GM18868 (cell line): Measurements from ENCODE around the gene CBX7.
"Not testable (repeated sequence)": the region's sequence is repeated elsewhere in the genome, so short reads cannot be mapped to it uniquely, and the experiment has no call there.

Source experiments
- ATAC-seq: cut with Tn5 transposase; IDR thresholded peaks from one replicate; pipeline ENCODE4 v1.9.1; 2021; ENCODE audit warnings: mild to moderate bottlenecking, moderate library complexity; ENCODE audit not compliant: unreplicated experiment

The CBX7 gene

DNA sequence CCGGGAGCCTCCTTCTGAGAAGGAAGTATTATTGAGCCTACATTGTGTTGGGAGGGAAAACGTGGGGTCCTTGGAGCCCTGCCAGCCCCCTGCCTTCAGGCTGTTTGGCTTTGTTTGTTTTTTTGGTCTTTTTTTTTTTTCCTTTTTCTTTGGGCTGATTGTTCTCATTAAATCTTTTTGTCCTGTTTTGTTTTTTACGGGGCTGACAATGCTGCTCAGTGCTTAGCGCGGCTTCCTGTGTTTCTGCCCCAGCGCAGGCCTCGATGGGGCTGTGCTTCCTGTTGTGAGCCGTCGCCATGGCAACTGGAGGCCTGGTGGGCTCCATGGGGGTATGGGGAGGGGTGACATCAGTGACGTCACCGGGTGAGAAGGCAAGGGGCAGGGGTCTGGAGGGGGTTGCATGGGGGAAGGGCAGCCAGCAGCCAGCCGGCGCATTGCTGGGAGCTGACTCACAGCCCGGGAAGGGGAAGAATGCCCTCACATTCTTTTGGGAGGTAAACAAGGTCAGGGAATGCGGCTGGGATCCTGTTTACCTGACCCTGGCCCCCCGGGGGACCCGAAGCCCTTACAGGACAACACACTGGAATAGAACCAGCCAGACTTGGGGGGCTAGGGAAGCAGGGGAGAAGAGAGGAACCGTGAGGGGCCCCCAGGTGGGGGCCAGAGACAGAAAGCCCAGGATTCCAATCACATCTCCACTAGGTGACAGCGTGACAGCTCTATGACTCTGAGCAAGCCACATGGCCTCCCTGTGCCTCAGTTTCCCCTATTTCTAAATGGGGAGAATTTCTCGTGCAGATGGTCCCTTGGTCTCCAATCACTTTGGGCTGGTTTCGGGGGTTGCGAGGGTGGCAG lies 22.2 kb upstream of the CBX7 start:
- ATAC-seq = no peak

DNA sequence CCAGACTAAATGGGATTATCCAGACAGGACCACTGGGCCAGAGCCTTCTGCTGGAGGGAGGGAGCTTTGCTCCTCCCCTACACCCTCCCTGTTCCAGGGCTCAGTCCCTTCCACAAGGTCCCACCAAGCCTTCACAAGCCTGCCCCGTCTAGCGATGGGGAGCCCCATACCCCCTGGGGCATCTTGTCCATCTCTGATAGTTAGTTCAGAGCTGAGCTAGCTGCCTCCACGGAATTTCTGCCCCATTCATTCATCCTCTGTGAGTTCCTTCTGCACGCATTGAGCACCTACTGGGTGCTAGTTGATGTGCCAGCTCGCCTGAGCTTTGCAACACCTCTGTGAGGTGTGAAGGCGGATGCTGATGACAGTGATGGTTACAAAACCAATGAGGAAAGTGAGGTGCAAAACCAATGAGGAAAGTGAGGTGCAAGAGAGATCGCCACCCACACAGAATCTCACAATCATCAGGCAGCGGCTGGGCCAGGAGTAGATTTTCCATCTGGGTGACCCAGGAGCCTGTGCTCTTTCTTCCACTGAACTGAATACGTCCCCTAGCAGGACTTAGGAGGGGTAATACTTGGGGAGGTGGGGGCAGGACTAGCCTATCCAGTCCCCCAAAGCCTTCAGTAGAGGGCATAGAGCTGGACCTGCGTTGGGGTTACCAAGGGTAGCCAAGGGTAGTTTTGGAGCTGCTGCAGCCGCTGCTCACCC lies 21.5 kb upstream of the CBX7 start:
- ATAC-seq = no peak

DNA sequence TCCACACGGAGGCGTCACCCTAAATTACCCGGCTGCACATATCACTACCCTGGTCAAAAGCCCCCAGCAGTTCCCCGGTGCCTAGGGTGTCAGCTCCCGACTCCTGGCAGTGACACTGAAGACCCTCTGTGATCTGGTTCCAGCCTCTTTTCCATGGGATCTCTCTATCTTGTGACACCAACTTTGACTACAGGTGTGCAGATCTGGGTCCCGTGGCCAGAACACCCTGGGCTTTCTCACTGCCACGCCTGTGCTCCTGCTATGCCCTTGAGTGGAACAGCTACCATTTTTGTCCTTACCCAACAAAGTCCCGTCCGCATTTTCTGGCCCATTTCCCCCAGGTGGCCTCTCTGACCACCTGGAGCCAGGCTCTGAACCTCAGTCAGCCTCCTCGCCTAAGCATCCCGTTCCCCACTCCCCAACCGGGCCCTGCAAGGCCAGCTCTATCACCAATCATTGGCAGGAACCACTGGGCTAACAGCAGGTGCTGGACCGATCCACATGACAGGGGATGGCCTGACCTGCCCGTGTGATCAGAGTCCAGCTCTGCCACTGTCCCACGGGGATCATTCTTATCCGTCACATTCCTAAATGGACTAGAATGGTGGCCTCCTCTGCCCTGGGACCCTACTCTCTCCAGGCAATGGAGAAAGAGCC lies 20.7 kb upstream of the CBX7 start:
- ATAC-seq = no peak

DNA sequence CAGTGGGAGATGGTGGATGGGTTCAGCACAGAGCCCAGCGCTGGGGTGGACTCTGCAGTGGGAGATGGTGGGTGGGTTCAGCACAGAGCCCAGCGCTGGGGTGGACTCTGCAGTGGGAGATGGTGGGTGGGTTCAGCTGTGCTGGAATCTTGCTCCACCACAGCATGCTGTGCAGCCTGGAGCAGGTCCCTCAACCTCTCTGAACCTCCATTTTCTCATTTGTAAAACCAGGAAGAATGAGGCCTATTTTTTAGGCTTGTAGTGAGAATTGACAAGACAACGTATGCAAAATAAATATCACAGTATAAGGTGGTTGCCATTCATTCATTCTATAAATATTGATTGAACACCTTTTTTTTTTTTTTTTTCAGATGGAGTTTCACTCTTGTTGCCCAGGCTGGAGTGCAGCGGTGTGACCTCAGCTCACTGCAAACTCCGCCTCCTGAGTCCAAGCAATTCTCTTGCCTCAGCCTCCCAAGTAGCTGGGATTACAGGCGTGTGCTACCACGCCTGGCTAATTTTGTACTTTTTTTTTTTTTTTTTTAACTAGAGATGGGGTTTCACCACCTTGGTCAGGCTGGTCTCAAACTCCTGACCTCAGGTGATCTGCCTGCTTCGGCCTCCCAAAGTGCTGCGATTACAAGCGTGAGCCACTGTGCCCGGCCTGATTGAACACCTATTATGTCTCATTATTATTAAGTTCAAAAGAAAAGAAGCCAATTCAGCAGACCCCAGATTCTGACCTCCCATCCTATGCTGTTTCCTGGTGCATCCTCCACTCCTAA lies 20.0 kb upstream of the CBX7 start:
- not testable (repeated sequence) for ATAC-seq

DNA sequence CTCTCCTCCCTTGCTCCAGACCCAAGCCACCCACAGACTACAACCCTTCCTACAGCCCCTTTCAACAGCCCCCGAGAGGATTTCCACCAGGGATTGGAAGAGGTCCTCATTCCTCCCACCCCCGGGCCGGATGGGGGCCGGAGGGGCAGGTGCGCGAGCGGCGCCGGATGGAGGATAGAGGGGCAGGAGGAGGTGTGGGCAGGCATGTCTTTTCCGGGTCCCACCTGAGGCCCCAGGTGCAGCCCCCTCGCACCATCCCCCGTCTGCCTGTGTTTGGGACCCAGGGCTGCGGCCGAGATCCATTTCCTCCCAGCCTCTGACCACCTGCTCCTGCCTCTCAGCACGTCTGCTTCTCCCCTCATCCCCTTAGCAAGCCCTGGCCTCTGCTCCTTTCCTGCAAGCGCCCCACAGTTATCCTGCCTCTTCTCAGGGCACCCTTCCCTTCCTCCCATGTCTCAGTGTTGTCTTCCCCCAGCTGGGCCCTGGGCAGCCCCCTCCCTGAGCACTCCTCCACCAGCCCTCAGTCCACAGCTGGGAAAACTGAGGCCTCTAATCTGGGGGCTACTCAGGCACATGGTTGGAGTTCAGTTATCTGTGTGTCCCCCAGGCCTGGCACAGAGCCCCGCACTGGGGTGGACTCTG lies 19.3 kb upstream of the CBX7 start:
- no peak for ATAC-seq

DNA sequence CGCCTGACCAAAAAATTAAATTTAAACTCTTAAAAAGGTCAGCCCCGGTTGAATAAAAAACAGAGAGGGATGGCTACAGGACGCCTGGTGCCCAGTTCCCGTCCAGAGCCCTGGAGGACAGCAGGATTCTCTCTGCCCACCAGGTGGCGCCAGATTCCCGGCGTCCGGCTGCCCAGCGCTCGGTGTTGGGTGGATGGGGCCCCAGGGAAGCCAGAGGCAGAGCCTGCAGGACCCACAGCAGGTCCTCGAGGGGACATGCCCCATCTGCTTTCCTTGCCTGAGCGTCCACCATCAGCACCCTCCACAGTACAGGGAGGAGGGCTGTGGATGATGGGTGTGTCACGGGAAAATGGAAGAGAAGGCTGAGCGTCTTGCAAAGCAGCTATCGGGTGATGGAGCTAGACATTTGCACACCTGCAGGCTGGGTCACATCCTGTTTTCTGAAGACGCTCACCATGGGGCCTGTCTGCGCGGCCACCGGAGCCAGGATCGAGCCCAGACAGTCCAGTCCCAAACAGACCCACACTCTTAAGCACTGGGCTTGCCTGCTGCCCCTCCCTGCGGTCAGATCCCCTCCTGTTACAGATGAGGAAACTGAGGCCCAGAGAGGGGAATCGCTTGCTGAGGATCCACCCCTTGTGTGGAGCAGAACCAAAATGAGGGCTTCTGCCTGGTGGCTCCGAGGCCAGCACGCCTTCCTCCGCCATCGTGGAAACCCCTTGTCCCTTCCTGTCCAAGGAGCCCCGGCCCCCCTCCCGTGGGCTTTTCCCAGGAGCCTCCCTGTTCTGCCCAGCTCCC lies 18.5 kb upstream of the CBX7 start:
- no peak for ATAC-seq

DNA sequence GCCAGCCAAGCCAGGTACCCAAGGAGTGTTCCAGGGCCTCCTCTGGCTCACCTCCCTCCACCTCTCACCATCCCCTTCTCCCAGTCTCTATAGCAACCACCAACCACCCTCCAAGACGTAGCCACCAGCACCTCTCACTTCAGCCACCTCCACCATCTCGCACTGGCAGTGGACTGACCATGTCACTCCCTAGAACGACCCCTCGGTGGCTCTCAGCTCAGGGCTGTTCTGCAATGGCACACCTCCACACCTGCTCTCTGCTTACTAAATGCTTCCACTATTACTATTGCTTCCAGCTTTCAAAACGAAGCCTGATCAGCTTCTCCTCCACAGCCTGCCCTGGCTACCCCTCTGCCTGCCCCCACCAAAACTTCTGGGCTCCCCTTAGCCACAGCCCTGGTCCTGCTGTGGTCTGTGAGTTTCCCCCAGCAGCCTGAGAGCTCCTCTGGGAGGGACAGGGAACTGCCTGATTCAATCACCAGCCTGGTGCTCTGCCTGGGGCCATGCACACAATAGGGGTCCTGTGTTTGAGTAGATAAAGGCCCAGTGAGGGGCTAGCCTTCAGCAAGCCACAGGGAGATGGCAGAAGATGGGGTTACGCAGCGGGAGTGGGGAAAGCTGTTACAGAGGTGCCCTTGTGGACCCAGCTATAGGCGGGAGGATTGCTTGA lies 17.5 kb upstream of the CBX7 start:
- ATAC-seq = no peak

DNA sequence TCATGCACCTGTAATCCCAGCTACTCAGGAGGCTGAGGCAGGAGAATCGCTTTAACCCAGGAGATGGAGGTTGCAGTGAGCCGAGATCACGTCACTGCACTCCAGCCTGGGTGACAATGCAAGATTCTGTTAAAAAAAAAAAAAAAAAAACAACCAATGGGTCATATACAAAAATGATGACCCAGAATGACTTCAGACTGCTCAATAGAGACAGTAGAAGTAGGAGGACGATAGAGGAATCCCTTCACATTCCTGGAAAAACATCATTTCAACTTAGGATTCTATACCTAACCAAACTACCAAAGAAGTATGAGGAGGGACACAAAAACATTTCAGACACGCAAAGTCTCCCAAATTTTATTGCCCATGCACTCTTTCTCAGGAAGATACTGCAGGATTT lies 14.1 kb upstream of the CBX7 start:
- no peak for ATAC-seq

DNA sequence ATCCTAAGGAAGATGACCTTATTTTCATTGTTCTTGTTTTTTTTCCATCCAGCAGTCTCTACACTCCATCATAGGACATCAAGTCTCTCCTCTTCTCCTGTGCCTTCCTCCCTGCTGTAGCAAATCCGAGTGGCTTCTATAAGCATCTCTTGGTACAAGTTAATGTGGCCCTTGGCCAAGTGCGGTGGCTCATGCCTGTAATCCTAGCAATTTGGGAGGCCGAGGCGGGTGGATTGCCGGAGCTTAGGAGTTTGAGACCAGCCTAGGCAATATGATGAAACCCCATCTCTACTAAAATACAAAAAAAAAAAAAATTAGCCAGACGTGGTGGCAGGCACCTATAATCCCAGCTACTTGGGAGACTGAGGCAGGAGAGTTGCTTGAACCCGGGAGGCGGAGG lies 3.6 kb upstream of the CBX7 start:
- ATAC-seq = not testable (repeated sequence)

DNA sequence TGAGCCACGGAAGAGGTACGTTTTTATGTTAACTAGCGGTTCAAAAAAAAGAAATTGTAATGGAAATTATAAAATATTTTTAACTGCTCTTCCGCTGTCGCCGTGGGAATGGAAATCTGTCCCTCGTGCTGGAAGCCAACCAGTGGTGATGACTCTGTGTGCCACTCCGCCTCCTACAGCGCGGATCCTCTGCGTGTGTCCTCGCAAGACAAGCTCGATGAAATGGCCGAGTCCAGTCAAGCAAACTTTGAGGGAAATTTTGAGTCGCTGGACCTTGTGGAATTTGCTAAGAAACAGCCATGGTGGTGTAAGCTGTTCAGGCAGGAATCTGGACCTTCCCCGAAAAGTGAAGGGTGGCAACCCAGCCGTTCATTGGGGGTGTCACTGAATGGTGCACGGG lies 2.9 kb upstream of the CBX7 start:
- ATAC-seq = no peak

DNA sequence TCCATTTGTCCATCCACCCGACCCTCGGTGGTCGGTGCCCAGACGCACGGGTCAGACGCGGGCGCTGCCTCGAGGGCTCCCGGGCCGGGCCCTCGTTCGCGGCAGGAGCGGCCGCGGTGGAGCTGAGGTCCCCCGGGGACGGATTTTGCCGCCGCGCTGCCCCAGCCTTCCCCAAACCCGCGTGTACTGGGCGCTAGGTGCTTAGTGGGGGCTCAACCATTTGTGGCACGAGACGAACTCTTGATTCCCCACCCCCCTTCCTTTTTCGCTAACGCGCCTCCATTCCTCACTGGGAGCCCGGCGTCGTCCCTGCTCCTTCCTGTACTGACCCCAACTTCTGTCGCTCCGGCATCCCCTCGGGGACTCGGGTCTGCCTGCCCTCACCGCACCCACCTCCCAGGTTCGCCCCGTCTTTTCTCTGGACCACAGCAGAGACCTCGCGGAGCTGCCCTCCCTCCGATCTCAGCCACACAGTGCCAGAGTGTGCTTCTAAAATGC lies 789 bp upstream of the CBX7 start:
- ATAC-seq = no peak

DNA sequence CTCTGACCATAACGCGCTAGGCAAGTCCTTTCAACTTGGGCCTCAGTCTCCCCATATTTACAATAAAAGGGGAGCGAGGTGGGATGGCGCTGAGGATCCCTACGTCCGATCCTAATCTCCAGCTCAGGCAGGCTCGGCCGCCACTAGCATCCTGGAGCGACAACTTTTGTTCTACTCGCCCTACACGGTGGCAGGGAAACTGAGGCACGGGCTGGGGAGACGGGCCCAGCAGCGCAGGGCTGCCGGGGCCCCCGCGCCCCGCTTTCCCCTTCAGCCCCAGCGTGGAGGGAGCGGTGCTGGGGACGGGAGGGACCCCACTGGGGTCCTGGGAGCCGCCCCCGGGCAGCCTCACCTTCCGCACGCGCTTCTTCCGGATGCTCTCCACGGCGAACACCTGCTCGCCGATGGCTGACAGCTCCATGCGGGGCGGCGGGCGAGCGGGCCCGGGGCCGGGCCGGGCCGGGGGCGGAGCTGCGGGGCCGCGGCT lies 413 bp downstream of the CBX7 start:
- ATAC-seq = peak; percentile 42

DNA sequence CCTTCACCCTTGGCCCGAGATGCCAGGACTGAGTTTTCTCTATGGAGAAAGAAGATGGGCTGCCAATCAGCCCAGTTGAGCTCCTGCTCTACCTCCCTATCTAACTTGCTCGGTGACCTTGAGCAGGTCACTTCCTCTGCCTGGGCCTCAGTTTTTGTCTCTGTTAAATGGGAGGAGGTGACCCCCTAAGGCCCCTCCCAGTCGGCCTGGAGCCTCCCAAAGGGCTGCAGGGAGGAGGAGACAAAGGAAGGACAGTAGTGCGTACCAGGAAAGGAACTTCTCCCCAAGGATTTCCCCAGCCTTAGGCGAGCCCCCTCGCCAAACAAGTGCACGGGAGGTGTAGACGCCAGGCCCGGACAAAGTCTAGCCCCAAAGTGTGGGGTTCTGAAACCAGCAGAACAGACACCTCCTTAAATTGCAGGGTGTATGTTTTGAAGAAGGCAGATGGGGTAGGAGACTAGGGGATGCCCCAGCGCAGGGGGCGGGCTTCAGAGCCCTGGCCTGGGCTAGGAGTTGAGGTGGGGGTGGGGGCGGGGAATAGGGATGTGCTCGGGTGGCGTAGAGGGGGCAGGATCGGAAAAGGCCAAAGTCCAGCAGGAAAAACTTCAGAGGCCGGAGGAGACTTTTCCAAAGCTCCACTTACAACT lies 1.0 kb downstream of the CBX7 start:
- no peak for ATAC-seq

DNA sequence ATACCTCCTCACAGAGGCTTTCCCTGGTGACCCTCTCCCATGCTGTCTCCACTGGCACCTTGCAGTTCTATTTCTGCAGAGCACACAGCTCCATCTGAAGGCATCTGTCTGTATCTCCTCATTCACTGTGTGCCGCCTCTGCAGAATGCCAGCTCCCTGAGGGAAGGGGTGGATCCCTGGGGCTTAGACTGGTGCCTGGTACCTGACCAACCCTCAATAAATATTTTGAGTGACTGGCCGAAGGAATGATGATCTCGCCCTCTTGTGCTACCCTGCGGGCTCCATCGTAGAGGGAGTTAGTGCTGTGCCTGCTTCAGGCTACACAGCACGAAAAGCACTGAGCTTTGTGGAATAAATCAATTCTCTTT lies 1.6 kb downstream of the CBX7 start:
- ATAC-seq = no peak

DNA sequence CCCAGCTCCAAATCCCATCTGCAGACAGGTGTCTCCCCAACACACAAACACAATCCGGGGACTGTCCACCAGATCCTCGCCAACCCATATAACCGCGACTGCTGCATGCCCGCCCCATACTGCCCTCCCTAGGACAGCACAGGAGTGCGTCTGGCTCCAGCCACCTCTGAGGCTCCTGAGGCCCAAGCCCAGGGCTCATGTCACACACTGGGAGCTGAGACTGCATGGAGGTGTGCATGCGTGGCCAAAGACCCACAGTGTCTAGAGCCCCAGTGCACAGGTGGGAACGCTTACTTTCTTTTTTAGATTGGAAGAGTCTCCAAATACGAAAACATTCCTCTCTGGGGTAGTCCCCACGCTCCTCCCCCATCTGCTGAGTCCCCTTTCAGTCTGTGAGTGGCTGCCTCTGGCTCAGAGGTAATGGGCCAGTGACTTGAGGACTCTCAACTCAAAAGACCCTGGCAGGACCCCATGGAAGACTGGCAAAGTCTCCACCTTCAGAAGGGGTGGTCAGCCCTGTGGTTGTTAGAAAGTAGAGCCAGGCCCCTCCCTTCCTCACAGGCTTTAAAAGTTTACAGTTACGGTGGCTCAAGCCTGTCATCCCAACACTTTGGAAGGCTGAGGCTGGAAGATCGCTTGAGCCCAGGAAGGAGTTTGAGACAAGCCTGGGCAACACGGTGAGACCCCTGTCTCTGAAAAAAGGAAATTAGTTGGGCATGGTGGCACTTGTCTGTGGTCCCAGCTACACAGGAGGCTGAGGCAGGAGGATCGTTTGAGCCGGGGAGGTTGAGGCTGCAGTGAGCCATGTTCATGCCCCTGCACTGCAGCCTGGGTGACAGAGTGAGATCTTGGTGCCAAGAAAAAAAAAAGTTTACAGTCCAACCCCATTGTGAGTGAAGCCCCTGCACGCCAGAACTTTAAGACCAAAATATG lies 2.3 kb downstream of the CBX7 start:
- no peak for ATAC-seq

DNA sequence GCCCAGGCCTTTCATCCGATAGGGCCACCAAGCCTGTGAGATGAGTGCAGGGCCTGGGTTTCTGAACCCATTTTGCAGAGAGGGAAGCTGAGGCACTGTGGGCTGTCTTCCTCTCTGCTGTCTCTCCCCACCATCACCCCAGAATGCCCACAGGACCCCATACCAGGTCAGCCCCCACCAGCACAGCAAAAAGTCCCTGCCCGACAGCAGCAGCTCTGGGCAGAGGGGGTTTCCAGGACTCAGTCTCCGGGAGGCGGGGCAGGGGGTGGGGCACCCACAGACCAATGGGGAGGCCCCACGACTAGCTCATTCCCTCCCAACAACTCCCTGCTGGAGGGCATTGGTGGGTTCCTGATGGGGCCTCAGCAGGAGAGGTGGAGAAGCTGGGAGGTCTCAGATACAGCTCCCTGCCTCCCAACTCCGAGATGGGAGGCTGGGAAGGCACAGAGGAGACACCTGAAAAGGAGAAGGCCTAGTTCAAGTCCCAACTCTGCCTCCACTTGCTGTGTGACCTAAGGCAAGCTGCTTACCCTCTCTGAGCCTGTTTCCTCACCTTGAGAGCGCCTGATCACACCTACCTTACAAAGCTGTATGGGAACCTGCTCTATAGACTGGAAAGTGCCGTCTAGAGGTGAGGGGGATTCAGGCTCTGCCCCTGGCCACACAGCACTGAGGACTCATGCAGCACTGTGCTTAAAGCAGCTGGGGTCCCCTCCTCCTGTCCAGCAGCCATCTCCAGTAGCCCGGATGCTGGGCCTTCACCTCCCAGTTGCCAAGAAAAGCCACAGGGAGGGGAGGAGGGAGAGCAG lies 3.5 kb downstream of the CBX7 start:
- ATAC-seq = no peak
